Left hindlimb (tissue), 1 donor: Measurements from ENCODE around the gene CDC25B.
A peak's percentile ranks its signal among the peaks of the same experiment; 100 is the strongest.

Experiments
- DNase-seq: peaks from one replicate; pipeline ENCODE4 v3.0.0-alpha.2; 2018

The CDC25B gene

GRCh38 chr20:3795511-3796468 is at the start of gene CDC25B:
TSS of gene CDC25B (plus strand) at chr20:3796310. CDS start at chr20:3796532, 222 bp downstream.
- DNase-seq: peak; percentile 96

DNA sequence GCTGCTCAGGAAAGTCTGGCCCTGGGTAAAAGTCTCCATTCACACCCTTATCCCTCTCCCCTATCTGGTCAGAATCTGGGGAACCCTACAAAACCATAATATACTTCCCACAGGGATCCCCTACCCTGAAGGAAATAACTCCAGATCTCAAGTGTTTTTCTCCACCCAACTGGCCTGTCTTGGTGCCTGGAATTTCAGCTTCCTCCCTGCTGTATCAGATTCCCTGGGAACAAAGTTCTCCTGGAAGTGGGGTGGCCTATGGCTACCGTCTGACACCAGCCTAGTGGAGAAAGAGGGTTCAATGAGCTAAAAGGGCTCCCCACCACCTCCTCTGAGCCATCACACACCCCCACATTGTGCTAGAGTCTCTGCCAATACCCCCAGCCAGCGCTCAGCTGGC is 48.6 kb upstream of the CDC25B start:
- no peak for DNase-seq

DNA sequence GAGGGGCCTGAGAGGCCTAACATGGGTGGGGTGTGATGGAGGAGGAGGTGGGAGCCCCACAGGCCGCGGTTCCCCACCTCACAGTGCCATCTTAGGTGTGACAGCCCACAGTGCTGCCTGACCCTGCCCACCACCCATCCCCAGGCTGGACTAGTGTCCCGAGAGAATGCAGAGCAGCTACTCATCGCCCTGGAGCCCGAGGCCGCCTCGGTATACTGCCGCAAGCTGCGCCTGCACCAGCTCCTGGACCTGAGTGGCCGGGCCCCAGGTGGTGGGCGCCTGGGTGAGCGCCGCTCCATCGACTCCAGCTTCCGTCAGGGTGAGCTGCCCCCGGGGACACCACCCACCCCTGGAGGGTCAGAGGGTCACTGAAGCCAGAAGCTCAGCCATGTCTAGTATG is 48.0 kb upstream of the CDC25B start:
- peak; percentile 30 for DNase-seq

- peak; percentile 22 for DNase-seq
Observed at GRCh38 chr20:3749087-3749688, 46.9 kb upstream of the CDC25B start.

DNA sequence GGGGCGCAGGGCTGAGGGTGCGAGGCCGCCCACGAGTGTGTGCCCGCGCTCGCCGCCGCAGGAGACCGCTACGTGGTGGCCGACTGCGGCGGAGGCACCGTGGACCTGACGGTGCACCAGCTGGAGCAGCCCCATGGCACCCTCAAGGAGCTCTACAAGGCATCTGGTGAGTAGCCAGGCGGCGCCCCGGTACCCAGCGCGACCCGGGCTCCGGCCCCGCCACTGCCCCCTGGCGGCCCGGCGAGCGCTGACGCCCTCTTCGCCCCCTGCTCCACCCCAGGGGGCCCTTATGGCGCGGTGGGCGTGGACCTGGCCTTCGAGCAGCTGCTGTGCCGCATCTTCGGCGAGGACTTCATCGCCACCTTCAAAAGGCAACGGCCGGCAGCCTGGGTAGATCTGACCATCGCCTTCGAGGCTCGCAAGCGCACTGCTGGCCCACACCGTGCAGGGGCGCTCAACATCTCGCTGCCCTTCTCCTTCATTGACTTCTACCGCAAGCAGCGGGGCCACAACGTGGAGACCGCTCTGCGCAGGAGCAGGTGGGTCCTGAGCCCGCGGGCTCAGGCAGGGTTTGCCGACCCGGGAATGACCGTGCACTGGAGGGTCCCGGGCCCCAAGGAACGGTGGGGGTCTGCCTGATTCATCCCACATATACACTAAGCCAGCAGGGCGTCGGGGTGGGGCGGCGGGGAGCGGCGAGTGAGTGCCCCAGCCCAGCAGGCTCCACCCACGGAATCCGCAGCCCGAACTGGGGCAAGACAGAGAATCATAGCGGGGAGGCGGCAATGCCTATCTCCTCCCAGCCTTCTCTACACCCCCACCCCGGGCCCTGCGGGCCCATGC is 46.2 kb upstream of the CDC25B start:
- peak; percentile 37 for DNase-seq

- DNase-seq: peak; percentile 35
Observed at GRCh38 chr20:3751305-3751674, 44.8 kb upstream of the CDC25B start.

GRCh38 chr20:3751675-3752385 is 44.3 kb upstream of the CDC25B start:
- no peak for DNase-seq

DNA sequence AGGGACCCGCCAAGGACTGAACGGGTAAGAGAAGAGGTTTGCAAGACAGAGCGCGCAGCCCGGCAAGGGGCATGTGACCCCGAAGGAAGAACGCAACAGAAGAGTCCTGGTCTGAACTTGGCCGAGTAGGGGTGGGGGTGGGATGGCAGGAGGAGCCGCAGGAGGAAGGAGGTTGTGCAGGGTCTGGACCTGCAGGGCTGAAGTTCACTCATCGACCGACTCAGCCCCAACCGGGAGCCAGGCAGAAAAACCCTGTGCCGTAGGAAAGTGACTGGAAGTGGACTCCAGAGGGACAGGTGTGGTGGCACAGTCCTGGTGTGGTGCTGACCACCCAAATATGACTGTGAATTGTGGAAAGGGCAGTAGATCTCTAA is 43.7 kb upstream of the CDC25B start:
- no peak for DNase-seq

GRCh38 chr20:3753098-3753497 is 43.0 kb upstream of the CDC25B start:
- no peak for DNase-seq

DNA sequence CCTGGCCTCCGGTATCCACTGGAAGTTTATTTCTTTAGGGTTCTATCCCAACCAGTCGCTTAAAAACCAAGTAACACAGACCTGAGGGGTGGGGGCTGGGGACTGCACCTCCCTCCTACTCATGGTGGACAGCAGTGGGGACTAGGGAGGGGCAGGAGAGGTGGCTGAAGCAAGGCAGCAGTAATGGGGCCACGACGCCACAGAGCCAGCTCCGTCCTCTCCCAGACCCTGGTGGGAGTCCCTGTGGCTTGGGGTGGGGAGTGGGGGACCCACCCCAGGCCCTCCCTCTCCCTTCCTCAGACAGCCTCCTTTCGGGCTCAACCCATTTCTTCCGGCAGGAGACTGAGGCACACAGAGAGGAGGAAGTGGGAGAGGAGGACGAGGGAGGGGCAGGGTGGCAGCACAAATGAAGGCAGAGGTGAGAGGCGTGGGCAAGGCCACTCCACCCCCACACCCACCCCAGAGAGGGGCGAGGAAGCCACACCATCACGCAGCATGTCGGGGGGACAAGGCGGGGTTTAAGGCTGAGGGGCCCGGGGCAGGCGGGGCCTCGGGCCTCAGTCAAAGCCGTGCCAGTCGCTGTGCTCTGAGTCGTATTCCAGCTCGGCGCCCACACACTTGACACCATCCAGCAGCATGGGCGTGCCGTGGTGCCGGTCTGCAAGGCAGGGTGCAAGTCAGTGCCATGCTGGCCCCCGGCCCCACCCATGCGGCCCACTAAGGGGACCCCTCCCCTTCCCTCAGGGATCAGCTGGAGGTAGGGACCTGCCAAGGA is 42.4 kb upstream of the CDC25B start:
- DNase-seq: no peak

- DNase-seq: no peak
Observed at GRCh38 chr20:3754276-3754630, 41.9 kb upstream of the CDC25B start.

GRCh38 chr20:3755269-3755668 is 40.8 kb upstream of the CDC25B start:
- peak; percentile 31 for DNase-seq

- peak; percentile 29 for DNase-seq
Observed at GRCh38 chr20:3755814-3756480, 40.2 kb upstream of the CDC25B start.

DNA sequence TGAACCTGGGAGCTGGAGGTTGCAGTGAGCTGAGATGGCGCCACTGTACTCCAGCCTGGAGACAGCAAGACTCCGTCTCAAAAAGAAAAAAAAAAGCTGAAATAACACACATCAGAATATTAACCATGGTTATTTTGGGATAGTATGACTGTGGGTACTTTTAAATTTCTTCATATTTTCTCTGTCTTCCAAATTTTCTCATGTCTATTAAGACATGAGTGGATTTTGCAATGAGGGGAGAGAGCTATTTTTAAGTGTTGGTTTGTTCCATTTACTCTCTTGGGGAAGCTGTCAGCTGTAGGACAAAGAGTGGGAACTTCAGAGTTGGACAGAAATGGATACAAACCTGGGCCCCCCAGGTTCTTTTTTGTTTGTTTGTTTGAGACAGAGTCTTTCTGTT is 38.8 kb upstream of the CDC25B start:
- DNase-seq: no peak

DNA sequence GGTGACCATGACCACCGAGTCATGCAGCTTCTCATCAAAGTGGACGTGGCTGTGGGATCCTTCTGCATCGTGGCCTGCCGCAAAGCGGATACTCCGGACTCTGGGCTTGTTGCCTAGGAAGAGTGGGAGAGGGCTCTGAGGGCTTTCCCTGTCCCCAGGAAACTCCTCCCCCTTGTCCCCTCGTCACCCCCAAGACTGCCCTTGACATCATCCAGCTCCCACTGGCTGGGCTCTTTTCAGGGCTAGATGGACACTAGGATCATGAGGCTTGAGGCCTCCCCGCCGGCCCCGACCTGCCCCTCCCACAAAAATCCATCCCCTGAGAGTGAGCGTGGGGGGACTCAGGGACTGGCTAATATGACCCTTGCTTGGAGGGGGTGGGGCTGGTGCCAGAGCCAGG is 37.5 kb upstream of the CDC25B start:
- no peak for DNase-seq

DNA sequence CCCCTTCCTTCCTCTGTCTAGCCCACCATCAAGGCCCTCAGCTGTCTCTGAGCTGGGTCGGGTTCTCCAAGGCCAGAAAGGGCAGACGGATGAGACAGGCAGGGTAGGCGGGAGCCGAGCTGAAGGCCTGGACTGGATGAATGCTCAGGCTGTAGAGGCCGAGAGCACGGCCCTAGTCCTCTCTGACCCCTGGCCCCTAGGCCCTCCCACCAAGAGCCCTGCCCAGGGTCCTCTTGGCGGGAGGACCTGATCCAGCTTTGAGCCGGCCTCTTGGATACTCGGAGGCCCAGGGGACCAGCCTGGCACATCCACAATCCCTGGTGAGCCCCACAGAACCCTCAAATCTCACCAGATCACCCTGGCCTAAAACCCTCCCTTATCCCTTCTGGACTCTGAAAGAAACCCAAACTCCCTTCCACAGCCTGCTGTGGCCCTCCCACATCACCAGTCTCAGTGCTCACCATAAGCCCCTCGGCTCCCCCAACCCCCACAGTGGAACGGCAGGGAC is 36.7 kb upstream of the CDC25B start:
- DNase-seq: no peak

- no peak for DNase-seq
Observed at GRCh38 chr20:3759884-3760283, 36.2 kb upstream of the CDC25B start.

DNA sequence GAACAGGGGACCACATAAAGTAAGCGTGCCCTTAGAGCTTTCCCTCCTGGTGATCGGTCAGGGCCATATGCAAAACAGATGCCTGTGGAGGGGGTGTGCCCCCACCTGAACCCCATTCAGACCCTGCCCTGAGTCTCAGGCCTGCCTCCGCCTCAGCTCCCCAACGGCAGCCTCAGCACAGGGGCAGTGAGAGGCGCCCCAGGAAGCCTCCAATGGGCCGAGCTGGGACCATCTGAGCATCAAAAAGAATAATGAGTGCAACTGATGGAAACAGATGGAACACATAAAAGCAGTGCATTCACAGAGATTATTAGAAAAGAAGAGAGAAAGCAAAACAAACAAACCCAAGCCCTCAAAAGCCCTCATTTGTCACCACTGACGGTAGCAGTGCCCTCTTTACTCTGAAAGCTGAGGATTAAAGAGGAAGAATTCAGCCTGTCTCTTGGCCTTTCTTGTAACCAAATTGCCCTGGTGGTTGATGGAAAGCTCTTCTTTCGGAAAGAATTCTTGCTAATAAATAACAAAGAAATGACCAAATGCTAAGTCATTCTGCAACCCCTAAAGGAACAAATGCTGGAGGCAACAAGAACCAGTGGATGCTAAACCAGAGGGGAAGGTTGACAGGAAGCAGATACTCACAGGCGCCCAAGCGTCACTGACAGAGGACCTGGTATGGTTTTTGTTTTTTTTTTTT is 35.3 kb upstream of the CDC25B start:
- DNase-seq: no peak

DNA sequence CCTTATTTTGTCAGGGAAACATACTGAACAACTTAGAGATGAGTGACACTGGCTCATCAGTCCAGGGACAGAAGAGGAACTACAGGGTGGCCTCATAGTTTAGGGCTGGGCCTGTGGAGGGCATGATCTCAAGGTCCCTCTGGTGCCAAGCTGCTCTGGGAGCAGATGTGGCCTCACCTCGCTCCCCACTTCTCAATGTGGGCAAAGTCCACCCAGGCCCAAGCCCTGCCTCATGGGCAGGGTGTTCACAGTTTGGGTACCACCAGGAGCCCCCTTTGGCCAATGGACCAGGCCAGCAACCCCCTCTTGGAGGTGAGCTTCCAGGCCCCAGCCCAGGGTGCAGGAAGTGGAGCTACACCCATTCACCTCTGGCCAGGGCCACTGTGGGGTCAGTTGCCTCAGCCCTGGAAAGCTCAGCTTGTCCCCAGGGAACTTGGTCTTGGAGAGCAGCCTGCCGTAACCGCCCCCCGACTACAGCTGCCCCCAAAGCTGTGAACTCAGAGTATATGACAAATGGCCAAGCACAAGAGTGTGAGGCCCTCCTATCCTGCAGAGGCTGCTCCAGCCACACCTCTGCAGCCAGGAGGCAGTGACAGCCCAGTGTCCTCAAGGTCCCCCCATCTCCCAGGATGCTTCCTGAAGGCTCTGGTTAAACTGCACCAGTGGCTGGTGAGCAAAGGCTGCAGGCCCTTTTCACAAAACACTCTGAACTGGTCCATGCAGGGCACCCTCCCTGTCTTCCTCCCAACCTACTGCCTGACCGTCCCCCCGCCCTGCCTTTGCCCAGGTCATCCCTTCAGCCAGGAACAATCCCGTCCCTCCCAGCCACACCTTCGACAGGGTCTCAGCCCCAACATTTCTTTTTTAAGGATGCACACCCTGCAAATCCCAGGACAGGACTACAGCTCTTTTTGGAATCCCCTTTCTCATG is 32.2 kb upstream of the CDC25B start:
- no peak for DNase-seq
